Measurements from ENCODE around the gene PRRG4.
A peak's percentile ranks its signal among the peaks of the same experiment; 100 is the strongest.

PRRG4 gene

GRCh38 chr11:32786811-32787210, 42.9 kb upstream of the PRRG4 start:
- Histone ChIP-seq H3K79me2 (ENCODE audit: insufficient read depth, low read length) (no peaks in the 10 kb centered on the region), H3K4me1 (ENCODE audit: insufficient read depth, low read length) (peaks cover 3% of the 10 kb centered on the region; the same call in 1 of the 2 replicates), H3K4me3 (ENCODE audit: low read depth in 1 of 2, low read length in 2 of 2) (no peak overlapping the region), H3K36me3 (ENCODE audit: insufficient read depth, low read length) (no peaks in the 10 kb centered on the region), H3K9me3 (ENCODE audit: insufficient read depth, low read length, severe bottlenecking) (no peaks in the 10 kb centered on the region), H3K27ac (ENCODE audit: low read length) (no peak overlapping the region), H2AFZ (ENCODE audit: low read depth, low read length) (no peak overlapping the region), H3K9ac (ENCODE audit: low read depth, low read length) (no peak overlapping the region), H3K27me3 (ENCODE audit: insufficient read depth, low read length, poor library complexity) (no peaks in the 10 kb centered on the region), H4K20me1 (ENCODE audit: insufficient read depth, low read length) (no peaks in the 10 kb centered on the region), H3K4me2 (ENCODE audit: insufficient read depth, low read length) (no peak overlapping the region)
- TF ChIP-seq EZH2 (IDR thresholded peaks at IDR 0.05; ENCODE audit: borderline replicate concordance, low read depth, low read length, severe bottlenecking) (no peak), CTCF (IDR thresholded peaks at IDR 0.05; ENCODE audit: borderline replicate concordance, extremely low read depth, low read length, poor library complexity, severe bottlenecking) (no peak)
- no peak for ATAC-seq (ENCODE audit: insufficient read depth, low read depth)
- DNase-seq: no peak

- H3K79me2 ChIP-seq (ENCODE audit: insufficient read depth, low read length): no peaks in the 10 kb centered on the region
- peaks cover 10% of the 10 kb centered on the region for H3K4me1 ChIP-seq (ENCODE audit: insufficient read depth, low read length)
- H3K9me3 ChIP-seq (ENCODE audit: insufficient read depth, low read length, severe bottlenecking): no peaks in the 10 kb centered on the region
- no peak overlapping the region for H2AFZ ChIP-seq (ENCODE audit: low read depth, low read length)
- no peak for TF ChIP-seq EZH2 (IDR thresholded peaks at IDR 0.05; ENCODE audit: borderline replicate concordance, low read depth, low read length, severe bottlenecking)
- TF ChIP-seq CTCF (IDR thresholded peaks at IDR 0.05; ENCODE audit: borderline replicate concordance, extremely low read depth, low read length, poor library complexity, severe bottlenecking): no peak
- H3K27me3 ChIP-seq (ENCODE audit: insufficient read depth, low read length, poor library complexity): no peaks in the 10 kb centered on the region
- ATAC-seq (ENCODE audit: insufficient read depth, low read depth) (no peak), DNase-seq (no peak)
- no peak overlapping the region for H3K4me3 ChIP-seq (ENCODE audit: low read depth in 1 of 2, low read length in 2 of 2)
- H4K20me1 ChIP-seq (ENCODE audit: insufficient read depth, low read length): no peaks in the 10 kb centered on the region
- no peak overlapping the region for H3K27ac ChIP-seq (ENCODE audit: low read length)
- H3K4me2 ChIP-seq (ENCODE audit: insufficient read depth, low read length): no peak overlapping the region
- H3K36me3 ChIP-seq (ENCODE audit: insufficient read depth, low read length): no peaks in the 10 kb centered on the region
- H3K9ac ChIP-seq (ENCODE audit: low read depth, low read length): no peak overlapping the region
Measured at GRCh38 chr11:32790916-32791315, 38.8 kb upstream of the PRRG4 start.

DNA sequence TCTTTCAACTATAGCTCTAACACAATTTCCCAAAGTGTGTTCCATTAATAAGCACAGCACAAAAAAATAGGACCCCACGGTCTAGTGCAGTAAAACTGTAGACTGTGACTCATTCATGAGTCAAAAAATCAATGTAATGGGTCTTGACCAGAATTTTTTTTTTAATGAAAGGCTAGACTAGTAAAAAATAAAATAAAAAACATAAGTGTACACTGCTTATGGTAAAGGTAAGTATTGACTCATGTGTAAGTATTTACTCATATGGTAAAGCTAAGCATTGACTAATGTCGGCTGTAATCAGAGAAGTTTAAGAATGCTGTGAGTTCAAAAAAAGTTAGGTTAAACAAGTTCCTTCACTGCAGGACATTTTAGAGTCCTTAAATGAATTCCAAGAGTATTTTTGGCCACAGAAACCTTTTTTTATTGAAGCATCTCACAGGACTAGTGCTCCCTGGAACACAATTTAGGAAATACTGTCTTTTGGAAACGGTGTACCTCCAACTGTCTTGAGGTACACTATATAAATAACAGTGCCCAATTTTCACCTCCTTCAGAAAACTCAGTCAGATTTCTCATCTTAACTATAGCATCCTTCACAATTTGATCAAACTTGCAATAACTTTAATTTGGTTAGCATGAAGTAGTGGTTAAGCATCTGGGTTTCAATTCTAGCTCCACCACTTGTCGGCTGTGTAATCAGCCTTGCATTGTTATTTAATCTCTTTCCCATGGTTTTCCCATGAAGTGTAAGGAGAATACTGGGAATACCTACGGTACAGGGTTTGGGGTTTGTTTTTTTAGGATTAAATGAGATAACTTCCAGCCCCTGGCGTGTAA, 37.4 kb upstream of the PRRG4 start:
- Histone ChIP-seq H3K4me3 (ENCODE audit: low read depth in 1 of 2, low read length in 2 of 2) (no peak overlapping the region), H2AFZ (ENCODE audit: low read depth, low read length) (no peak overlapping the region; the same call in 1 of the 2 replicates), H3K36me3 (ENCODE audit: insufficient read depth, low read length) (no peaks in the 10 kb centered on the region), H3K27ac (ENCODE audit: low read length) (no peak overlapping the region), H3K27me3 (ENCODE audit: insufficient read depth, low read length, poor library complexity) (no peaks in the 10 kb centered on the region), H3K9me3 (ENCODE audit: insufficient read depth, low read length, severe bottlenecking) (no peaks in the 10 kb centered on the region), H3K9ac (ENCODE audit: low read depth, low read length) (no peak overlapping the region), H3K79me2 (ENCODE audit: insufficient read depth, low read length) (no peaks in the 10 kb centered on the region), H3K4me2 (ENCODE audit: insufficient read depth, low read length) (peak overlapping the region; percentile 44), H3K4me1 (ENCODE audit: insufficient read depth, low read length) (peaks cover 10% of the 10 kb centered on the region), H4K20me1 (ENCODE audit: insufficient read depth, low read length) (no peaks in the 10 kb centered on the region)
- ATAC-seq (ENCODE audit: insufficient read depth, low read depth): peak; percentile 32; the same call in 1 of the 3 replicates
- no peak for DNase-seq
- no peak for TF ChIP-seq EZH2 (IDR thresholded peaks at IDR 0.05; ENCODE audit: borderline replicate concordance, low read depth, low read length, severe bottlenecking)
- TF ChIP-seq CTCF (IDR thresholded peaks at IDR 0.05; ENCODE audit: borderline replicate concordance, extremely low read depth, low read length, poor library complexity, severe bottlenecking): no peak
